Measurements from ENCODE around the gene TNFRSF4. TPM values are rescaled to one million over a fixed set of nuclear protein-coding genes. Genes with fewer than 3 reads are reported as not detected.

The TNFRSF4 gene
- polyA plus RNA-seq, 2 of the 4 experiments (the other 2 are of a cell fraction): not detected

DNA sequence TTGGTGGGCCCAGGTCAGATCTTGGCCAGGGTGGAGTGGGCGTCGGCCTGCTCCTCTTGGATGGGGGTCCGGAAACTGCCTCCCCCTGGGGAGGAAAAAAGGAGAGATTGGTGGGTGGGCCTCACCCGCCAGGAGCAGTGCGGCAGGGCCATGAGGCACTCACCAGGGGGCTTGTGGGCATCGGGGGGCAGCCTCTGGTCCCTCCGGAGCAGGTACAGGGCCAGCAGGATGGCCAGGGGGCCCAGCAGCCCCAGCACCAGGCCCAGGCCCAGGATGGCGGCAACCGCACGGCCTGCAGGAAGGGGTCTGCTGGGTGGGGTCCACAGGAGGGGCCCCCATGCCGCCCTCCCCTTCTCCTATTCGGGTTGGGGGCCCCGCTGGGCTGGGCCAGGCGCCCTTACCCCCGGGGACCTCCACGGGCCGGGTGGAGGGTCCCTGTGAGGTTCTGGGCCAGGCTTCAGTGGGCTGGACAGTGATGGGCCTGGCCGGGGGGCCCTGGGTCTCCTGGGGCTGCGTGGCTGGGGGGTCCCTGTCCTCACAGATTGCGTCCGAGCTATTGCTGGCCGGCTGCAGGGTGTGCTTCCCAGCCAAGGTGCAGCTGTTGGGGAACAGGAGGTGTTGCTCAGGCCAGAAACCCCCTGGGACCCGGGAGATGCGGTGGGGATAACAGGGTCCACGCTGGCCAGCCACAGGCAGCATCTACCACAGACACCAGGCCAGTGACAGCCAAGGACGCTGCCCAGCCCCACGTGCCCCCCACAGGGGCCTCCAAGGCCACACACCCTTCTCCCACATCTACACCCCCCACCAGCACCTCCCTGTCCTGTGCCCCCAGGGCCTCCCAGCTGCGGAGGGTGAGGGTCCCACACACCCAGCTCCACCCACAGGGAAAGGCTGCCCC lies 2.2 kb downstream of the TNFRSF4 start:
- no peaks in the 10 kb centered on the region for H3K9me3 ChIP-seq
- no peak for FAIRE-seq
- WGBS (ENCODE audit: missing lambda C conversion rate): 92% methylated on average over 8 of the region's 28 CpGs
- no peak overlapping the region for H3K27ac ChIP-seq
- H3K4me2 ChIP-seq: no peak overlapping the region
- no peak for DNase-seq (ENCODE audit: low read depth in 1 of 2, low spot score in 1 of 2)
- 0 out of 3 replicates have a peak, but pooled peaks cover 3% of the 10 kb centered on the region for H3K4me1 ChIP-seq
- ChIA-PET CTCF (interaction anchor here (1.7 to 2.0 kb wide), 2 partner anchors 16 to 90 kb away, joined by 4 to 7 read pairs; no protein-coding TSS in a partner anchor), POLR2A (no interaction called here)
- no peak overlapping the region for H3K4me3 ChIP-seq
- TF ChIP-seq, protein P1, sequence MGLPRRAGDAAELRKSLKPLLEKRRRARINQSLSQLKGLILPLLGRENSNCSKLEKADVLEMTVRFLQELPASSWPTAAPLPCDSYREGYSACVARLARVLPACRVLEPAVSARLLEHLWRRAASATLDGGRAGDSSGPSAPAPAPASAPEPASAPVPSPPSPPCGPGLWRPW (IDR thresholded peaks at IDR 0.05): no peak
- TF ChIP-seq TP53 (CRISPR knock-in tag; IDR thresholded peaks at IDR 0.05) (no peak), HOXB5 (CRISPR knock-in tag; IDR thresholded peaks at IDR 0.05) (no peak), ESRRA (IDR thresholded peaks at IDR 0.05; ENCODE audit: borderline replicate concordance, low read length) (no peak), MAZ (IDR thresholded peaks at IDR 0.05; ENCODE audit: borderline replicate concordance, low read depth, low read length) (no peak), FOSL2 (IDR thresholded peaks at IDR 0.05) (no peak), FOSL2 (CRISPR knock-in tag; IDR thresholded peaks at IDR 0.05) (no peak), JUN (IDR thresholded peaks at IDR 0.05) (no peak), CHD2 (IDR thresholded peaks at IDR 0.05; ENCODE audit: low read length, partially characterized antibody) (no peak), JUNB (IDR thresholded peaks at IDR 0.05) (no peak), FOSB (CRISPR knock-in tag; IDR thresholded peaks at IDR 0.05) (no peak), CEBPB (IDR thresholded peaks at IDR 0.05) (no peak), MAFK (IDR thresholded peaks at IDR 0.05; ENCODE audit: partially characterized antibody) (no peak)
- TF ChIP-seq, protein P2, sequence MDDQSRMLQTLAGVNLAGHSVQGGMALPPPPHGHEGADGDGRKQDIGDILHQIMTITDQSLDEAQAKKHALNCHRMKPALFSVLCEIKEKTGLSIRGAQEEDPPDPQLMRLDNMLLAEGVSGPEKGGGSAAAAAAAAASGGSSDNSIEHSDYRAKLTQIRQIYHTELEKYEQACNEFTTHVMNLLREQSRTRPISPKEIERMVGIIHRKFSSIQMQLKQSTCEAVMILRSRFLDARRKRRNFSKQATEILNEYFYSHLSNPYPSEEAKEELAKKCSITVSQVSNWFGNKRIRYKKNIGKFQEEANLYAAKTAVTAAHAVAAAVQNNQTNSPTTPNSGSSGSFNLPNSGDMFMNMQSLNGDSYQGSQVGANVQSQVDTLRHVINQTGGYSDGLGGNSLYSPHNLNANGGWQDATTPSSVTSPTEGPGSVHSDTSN (IDR thresholded peaks at IDR 0.05): no peak
- TF ChIP-seq, protein P3, sequence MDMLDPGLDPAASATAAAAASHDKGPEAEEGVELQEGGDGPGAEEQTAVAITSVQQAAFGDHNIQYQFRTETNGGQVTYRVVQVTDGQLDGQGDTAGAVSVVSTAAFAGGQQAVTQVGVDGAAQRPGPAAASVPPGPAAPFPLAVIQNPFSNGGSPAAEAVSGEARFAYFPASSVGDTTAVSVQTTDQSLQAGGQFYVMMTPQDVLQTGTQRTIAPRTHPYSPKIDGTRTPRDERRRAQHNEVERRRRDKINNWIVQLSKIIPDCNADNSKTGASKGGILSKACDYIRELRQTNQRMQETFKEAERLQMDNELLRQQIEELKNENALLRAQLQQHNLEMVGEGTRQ (IDR thresholded peaks at IDR 0.05): no peak
- no peak for ATAC-seq

DNA sequence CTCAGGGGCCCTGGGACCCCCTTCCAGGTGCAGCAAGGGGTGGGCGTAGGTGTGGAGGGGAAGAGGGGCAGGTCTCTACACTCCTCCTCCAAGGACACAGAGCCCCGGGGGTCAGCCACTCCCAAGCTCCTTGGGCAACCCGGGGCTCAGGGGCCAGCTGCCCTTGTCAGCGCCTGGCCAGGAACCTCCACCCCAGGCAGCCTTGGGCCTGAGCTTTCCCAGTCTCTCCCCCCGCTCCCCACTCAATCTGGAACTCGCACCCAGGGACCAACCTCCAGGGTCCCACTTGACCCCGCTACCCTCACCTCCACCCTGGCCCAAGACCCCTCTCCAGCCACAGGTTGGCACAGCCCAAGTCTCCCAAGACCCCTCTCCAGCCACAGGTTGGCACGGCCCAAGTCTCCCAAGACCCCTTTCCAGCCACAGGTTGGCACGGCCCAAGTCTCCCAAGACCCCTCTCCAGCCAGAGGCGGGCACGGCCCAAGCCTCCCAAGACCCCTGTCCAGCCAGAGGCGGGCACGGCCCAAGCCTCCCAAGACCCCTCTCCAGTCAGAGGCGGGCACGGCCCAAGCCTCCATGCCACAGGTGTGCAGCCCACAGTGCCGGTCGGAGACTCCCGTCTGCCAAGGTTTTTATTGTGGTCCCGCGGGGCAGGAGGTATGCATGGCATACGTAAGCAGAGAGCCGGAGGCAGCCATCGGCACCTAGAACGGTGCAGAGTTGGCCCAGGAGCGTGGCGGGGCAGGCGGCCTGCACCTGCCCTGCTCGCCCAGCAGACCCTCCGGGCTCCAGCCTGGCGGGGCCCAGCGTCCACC lies 3.0 kb downstream of the TNFRSF4 start:
- no peak for ATAC-seq
- DNase-seq (ENCODE audit: low read depth in 1 of 2, low spot score in 1 of 2): no peak
- CTCF ChIA-PET: interaction anchor here (1.1 to 1.4 kb wide), 2 partner anchors 11 to 88 kb away, joined by 3 read pairs; no protein-coding TSS in a partner anchor
- Histone ChIP-seq H3K9me3 (no peaks in the 10 kb centered on the region), H3K4me3 (no peak overlapping the region), H3K4me1 (0 out of 3 replicates have a peak, but pooled peaks cover 3% of the 10 kb centered on the region), H3K4me2 (no peak overlapping the region), H3K27ac (no peak overlapping the region)
- no CpG with 5 or more reads among the region's 31 CpGs for WGBS (ENCODE audit: missing lambda C conversion rate)
- no peak for FAIRE-seq
- POLR2A ChIA-PET: no interaction called here
- TF ChIP-seq RARB (CRISPR knock-in tag; IDR thresholded peaks at IDR 0.05) (no peak), FOSB (CRISPR knock-in tag; IDR thresholded peaks at IDR 0.05) (no peak), CHD4 (IDR thresholded peaks at IDR 0.05; ENCODE audit: borderline replicate concordance) (no peak), TP53 (CRISPR knock-in tag; IDR thresholded peaks at IDR 0.05) (no peak), RFX5 (IDR thresholded peaks at IDR 0.05) (no peak), JUN (IDR thresholded peaks at IDR 0.05) (no peak), FOXS1 (CRISPR knock-in tag; IDR thresholded peaks at IDR 0.05) (no peak)

All from A549 (cell line).